Activated CD4-positive, CD25-positive, alpha-beta regulatory T cell treated with anti-CD3 and anti-CD28 coated beads, Interleukin-2, amount 50 U/mL, for 16 hours (primary cell): ENCODE measurements around the gene SPCS3.
"Not testable (repeated sequence)": the region's sequence is repeated elsewhere in the genome, so short reads cannot be mapped to it uniquely, and the experiment has no call there.

ENCODE experiments used
- DNase-seq: peaks from one replicate; pipeline ENCODE4 v3.0.0-alpha.2; 2020; ENCODE audit warnings: low read depth, low spot score

The SPCS3 gene

DNA sequence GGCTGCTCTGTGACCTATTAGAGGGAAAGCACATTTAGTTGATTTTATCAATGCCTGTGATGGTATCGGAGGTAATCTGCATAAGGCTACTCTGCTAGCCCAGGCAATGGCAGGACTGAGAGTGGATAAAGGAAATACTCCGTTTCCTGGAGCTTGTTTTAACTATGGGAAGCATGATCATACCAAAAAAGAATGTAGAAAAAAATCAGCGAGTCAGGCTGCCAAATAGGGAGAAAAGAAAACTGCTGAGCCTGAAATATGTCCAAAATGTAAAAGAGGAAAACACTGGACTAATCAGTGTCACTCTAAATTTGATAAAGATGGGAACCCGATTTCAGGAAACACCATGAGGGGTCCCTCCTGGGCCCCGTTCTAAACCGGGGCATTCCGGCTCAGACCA is 25.6 kb downstream of the SPCS3 start:
- not testable (repeated sequence) for DNase-seq

DNA sequence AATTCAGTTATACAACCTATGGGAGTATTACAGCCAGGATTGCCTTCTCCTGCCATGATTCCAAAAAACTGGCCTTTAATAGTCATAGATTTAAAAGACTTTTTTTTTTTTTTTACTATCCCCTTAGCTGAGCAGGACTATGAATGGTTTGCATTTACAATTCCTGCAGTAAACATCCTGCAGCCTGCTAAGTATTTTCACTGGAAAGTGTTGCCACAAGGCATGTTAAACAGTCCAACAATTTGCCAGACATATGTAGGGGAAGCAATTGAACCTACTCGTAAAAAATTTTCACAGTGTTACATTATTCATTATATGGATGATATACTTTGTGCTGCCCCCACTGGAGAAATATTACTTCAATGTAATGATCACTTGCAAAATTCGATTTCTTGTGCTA is 27.1 kb downstream of the SPCS3 start:
- not testable (repeated sequence) for DNase-seq

DNA sequence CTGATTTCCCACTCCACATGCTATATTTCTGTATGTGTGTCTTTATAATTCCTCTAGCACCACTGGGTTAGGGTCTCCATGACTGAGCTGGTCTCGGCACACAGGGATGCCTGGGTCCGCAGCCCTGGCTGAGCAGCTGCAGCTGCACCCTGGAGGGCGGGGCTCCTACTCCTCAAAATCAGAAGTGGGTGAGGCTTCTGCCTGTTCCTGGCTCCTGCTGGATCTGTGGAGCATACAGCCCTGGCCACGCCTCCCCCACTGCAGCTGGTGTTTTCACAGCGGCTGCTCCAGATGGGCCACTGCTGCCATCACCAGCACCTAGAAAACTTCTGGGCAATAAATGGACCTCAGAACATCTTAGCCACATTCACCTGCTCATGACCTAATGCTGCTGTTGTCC is 30.9 kb downstream of the SPCS3 start:
- no peak for DNase-seq

DNA sequence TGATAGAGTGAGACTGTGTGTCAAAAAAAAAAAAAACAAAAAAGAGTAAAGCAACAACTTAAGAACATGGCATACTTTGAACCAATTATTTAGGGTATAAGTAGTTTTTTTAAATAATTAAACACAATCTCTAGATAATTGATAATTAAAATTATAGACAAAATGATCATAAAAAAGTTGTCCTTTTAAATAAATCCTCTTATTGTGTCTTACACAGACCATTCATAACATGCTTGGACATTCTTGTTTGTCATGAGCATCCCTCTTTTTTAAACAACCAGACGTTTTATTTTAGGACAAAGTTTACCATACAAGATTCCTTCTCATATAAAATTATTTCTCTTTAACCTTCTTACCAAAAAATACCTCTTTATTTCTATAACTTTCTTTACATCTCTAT is 35.1 kb downstream of the SPCS3 start:
- DNase-seq: no peak

DNA sequence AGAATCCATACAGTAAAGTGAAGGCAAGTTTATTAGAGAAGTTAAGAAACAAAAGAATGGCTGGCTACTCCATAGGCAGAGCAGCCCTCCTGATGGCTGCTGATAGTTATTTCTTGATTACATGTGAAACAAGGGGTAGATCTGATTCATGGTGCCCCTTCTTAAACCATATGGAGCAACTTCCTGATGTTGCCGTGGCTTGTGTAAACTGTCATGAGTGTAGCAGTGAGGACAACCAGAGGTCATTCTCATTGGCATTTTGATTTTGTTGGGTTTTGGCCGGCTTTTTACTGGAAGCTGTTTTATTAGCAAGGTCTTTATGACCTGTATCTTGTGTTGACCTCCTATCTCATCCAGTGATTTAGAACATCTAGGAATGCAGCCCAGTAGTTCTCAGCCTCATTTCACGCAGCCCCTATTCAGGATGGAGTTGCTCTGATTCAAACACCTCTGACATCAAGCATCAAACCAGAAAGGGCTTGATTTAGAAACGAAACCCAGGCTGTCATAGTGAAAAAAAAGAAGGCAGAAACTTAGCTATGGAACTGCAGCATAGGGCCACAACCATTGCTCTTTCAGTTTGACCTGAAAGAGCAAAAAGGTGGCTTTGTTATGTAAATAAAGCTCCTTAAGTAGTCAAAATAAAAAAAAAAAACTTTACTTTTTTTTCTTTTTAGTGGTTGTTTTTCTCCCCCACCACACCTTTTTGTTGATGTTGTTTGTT is 37.8 kb downstream of the SPCS3 start:
- DNase-seq: no peak

DNA sequence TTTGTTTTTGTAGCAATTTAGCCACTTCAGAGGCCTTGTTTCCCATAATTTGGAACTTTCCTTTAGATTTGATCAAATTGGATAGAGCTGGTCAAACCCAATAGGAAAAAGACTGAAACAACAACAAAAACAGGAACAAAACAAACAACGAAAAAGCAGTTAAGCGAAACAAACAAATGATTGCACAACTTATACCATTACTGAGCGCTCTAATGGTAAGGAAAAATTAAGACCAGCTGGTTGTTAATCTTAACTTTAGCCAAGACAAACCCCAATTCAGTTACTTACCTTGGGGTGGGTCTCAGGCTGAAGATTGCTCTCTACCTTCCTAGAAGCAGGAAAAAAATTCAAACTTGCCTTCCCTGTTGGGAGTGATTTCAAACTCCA is 38.3 kb downstream of the SPCS3 start:
- DNase-seq: no peak

DNA sequence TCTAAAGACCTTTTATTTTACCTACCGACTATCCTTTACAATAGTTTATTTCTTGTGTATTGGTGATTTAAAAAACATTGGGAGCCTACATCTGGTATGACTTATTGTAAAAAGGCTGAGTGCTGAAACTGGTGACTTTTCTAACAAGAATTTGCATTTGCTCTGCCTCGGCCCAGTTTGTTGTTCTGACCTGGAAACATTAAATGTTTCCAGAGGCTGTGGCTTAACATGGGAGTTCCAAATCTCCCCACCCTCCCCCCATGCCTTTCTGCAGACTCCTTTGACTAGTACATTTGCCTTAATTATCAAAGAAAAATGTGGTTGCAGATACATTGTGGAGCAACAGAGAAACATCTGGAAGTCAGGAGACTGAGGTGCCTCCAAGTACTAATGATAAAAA is 39.8 kb downstream of the SPCS3 start:
- DNase-seq: no peak

DNA sequence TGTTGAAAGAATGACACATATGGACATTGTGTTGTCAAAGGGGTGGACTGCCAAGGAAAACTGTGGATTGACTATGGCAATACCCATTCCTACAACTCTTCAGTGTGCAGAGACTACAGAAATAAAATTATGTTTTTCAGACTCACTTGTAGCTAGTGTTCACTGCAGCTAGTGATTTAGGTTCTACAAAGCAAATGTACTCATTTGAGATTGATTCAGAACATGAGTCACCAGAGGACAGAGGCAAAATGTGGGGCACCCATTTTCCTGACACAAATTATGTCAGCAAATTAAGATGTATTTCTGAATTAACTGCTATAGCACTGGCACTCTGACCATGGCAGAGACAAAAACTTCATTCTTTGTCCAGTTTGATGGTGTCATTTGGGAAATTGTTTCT is 40.7 kb downstream of the SPCS3 start:
- no peak for DNase-seq

DNA sequence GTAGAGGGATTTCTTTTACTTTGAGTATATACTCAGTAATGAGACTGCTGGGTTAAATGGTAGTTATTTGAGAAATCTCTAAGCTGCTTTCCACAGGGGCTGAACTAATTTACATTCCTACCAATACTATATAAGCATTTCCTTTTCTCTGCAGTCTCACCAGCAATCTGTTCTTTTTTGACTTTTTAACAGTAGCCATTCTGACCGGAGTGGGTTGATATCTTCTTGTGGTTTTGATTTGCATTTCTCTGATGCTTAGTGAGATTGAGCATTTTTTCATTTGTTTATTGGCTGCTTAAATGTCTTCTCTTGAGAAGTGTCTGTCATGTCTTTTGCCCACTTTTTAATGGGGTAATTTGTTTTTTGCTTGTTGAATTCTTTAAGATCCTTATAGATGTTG is 43.3 kb downstream of the SPCS3 start:
- DNase-seq: no peak

DNA sequence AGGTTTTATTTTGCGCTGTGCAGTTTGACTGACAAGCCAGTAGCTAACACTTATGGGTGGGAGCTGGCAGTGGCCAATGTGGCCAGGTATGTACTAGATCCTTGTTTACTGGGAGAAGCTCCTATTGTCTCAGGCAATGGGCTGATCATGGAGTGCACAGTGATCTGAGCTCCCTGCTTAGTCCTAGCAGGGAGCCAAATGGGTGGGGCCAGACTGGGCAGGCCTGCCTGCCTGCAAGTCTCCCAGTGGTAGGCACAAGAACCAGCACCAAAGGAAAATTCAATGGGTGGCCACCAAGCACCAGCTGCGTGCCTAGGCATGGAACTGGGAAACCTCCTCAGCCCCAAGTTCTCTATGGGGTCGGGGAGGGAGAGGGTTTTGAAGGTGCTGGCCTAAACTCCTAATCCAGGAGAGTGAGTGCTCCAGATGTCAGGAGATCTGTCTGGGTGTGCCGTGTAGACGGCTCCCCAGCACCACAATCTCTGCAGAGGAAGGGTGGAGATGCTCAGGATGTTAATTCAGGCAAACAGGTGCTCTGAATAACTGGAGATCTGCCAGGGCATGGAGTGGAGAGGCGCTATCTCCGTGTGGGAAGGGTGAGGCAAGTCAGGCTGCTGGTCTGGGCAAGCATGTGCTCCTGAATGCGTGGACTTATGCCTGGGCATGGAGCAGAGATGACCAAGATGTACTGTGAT is 48.2 kb downstream of the SPCS3 start:
- no peak for DNase-seq

DNA sequence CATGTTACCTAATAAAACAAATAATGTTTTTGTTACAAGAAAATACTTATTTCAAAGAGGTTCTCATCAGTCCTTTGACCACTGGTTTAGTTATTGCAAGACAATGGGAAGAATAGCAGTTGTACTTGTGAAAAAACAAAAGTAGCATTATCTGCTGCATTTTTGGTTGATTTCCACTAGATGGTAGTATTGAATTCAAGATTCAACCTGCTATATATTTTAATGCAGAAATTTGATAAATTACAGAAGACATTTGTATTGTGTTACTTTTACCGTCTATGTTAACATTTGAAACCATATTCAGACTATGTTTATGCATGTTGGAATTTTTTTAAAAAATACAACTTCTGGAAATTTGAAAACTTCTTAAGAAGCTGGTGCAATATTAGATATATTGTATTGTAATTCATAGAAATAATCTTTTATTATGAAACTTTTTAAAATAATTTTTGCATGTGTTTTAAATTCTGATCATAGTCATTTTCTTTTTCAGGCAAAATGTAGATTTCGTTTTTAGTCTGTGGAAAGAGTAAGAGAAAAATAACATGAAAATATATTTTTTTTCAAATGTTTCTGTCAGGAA is 56.4 kb downstream of the SPCS3 start:
- DNase-seq: no peak

DNA sequence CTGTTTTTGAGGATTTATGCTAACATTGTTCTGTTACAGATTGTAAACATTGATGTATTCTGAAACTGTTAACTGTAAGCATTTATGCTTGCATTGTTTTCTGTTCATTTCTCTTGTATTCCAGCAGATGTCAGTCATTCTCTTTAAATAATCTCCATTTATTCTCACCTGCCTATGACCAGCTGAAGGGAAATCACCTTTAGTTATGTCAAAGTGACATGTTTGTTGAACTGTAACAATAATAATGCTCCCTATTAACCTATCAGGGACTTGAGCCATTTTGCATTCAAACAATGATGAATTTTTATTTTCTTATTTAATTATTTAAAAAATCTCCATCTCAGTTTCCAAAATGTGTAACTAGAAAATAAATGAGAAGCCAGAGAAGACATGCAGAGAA is 58.0 kb downstream of the SPCS3 start:
- DNase-seq: no peak

DNA sequence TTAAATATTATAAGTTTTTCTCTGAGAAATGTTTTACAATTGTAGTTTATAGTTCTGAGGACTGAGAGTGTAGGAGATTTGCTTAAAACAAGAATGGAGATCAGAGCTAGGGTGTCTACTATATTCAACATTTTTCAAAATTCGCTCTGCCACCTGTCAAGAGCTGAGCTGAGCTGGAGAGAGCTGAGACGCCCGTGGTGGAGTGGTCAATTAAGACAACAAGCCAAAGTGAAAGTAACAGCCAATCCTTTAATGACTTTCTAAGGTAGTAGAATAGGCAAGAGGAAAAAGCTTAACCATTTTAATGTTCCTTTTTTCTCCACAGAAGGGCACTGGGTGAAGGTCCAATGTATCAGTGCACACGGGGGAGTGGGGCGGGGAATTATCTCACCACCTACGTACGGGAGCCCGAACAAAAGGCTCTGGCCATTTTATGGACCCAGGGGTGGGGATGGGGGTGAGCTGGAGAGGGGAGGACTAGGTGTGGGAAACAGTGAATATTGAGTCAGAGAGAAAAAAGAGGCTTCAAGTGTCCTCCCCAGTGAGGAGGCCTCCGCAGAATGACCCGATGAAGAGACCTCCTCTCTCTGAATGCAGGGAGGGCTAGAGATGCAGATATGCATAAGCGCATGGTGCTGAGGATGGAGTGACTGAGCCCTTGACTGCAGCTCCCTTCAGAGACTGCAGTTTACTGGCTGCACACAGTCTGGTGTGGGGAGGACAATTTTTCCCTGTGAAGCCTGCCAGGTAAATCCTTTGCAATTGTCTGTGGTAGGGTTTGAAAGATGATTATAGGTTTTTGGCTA is 60.8 kb downstream of the SPCS3 start:
- no peak for DNase-seq
